Measurements from ENCODE around the gene PTPRM.

DNA sequence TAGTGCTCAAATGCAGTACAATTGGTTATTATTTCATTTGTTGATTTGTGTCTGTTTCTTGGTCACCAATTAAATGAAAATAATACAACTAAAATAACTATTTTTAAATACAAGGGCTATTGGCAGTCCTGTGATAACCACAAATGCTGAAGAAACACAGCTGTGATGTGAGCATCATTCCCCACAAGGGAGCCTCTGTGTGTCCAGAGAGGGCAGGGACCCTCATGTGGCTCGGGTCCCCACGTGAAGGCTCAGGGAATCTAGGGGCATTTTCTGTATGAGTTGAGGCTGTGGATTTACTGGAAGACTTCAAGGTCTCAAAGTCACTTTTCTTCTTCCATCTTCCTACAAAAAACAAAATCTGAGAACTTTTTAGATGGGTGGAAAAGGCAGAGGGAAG lies 726.1 kb downstream of the PTPRM start:
- no peak for TF ChIP-seq RAD21 (conservative IDR thresholded peaks at IDR 0.05 in 1 of 2, IDR thresholded peaks at IDR 0.05 in 1 of 2)
- TF ChIP-seq, protein P1, sequence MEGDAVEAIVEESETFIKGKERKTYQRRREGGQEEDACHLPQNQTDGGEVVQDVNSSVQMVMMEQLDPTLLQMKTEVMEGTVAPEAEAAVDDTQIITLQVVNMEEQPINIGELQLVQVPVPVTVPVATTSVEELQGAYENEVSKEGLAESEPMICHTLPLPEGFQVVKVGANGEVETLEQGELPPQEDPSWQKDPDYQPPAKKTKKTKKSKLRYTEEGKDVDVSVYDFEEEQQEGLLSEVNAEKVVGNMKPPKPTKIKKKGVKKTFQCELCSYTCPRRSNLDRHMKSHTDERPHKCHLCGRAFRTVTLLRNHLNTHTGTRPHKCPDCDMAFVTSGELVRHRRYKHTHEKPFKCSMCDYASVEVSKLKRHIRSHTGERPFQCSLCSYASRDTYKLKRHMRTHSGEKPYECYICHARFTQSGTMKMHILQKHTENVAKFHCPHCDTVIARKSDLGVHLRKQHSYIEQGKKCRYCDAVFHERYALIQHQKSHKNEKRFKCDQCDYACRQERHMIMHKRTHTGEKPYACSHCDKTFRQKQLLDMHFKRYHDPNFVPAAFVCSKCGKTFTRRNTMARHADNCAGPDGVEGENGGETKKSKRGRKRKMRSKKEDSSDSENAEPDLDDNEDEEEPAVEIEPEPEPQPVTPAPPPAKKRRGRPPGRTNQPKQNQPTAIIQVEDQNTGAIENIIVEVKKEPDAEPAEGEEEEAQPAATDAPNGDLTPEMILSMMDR (IDR thresholded peaks at IDR 0.05): no peak
- TF ChIP-seq, protein P2, sequence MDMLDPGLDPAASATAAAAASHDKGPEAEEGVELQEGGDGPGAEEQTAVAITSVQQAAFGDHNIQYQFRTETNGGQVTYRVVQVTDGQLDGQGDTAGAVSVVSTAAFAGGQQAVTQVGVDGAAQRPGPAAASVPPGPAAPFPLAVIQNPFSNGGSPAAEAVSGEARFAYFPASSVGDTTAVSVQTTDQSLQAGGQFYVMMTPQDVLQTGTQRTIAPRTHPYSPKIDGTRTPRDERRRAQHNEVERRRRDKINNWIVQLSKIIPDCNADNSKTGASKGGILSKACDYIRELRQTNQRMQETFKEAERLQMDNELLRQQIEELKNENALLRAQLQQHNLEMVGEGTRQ (IDR thresholded peaks at IDR 0.05): no peak
